ENCODE results near the gene DECR2. TPM values are rescaled to one million over a fixed set of nuclear protein-coding genes. Genes with fewer than 3 reads are reported as not detected.
"Not testable (repeated sequence)": the region's sequence is repeated elsewhere in the genome, so short reads cannot be mapped to it uniquely, and the experiment has no call there.

DECR2 gene, protein sequence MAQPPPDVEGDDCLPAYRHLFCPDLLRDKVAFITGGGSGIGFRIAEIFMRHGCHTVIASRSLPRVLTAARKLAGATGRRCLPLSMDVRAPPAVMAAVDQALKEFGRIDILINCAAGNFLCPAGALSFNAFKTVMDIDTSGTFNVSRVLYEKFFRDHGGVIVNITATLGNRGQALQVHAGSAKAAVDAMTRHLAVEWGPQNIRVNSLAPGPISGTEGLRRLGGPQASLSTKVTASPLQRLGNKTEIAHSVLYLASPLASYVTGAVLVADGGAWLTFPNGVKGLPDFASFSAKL
- 10 to 100 TPM; 19.6 to 47.3 (median 33.7) TPM for polyA plus RNA-seq (ENCODE audit: insufficient read length in 3 of 3)
- long read RNA-seq, donor 1, transcript DECR2-201 (9 exons, 1,615 nt) = major isoform, 18 of 24 reads
- long read RNA-seq, donor 1, partial matches to known transcripts = 5 of 24 reads
- long read RNA-seq, donor 1, other reads (novel, unspliced or antisense) = 0 of 24 reads
- long read RNA-seq, donor 2, partial matches to known transcripts = 6 of 8 reads
- long read RNA-seq, donor 2, other reads (novel, unspliced or antisense) = 0 of 8 reads
- long read RNA-seq, donor 3, transcript DECR2-201 (9 exons, 1,615 nt) = major isoform, 10 of 11 reads
- long read RNA-seq, donor 3, partial matches to known transcripts = 0 of 11 reads
- long read RNA-seq, donor 3, other reads (novel, unspliced or antisense) = 0 of 11 reads
- long read RNA-seq, donor 4, transcript DECR2-201 (9 exons, 1,615 nt) = major isoform, 14 of 14 reads
- long read RNA-seq, donor 4, partial matches to known transcripts = 0 of 14 reads
- long read RNA-seq, donor 4, other reads (novel, unspliced or antisense) = 0 of 14 reads
- long read RNA-seq, donor 5, partial matches to known transcripts = 0 of 3 reads
- long read RNA-seq, donor 5, other reads (novel, unspliced or antisense) = 0 of 3 reads
- long read RNA-seq, donor 6, transcript DECR2-201 (9 exons, 1,615 nt) = major isoform, 6 of 6 reads
- long read RNA-seq, donor 6, partial matches to known transcripts = 0 of 6 reads
- long read RNA-seq, donor 6, other reads (novel, unspliced or antisense) = 0 of 6 reads
- long read RNA-seq, donor 7, transcript DECR2-201 (9 exons, 1,615 nt) = major isoform, 8 of 17 reads
- long read RNA-seq, donor 7, partial matches to known transcripts = 9 of 17 reads
- long read RNA-seq, donor 7, other reads (novel, unspliced or antisense) = 0 of 17 reads
- long read RNA-seq, donor 8, partial matches to known transcripts = 0 of 3 reads
- long read RNA-seq, donor 8, other reads (novel, unspliced or antisense) = 0 of 3 reads
- long read RNA-seq, donor 9, transcript DECR2-201 (9 exons, 1,615 nt) = major isoform, 24 of 38 reads
- long read RNA-seq, donor 9, partial matches to known transcripts = 14 of 38 reads
- long read RNA-seq, donor 9, other reads (novel, unspliced or antisense) = 0 of 38 reads
- long read RNA-seq, donor 10, transcript DECR2-201 (9 exons, 1,615 nt) = major isoform, 12 of 18 reads
- long read RNA-seq, donor 10, partial matches to known transcripts = 6 of 18 reads
- long read RNA-seq, donor 10, other reads (novel, unspliced or antisense) = 0 of 18 reads
- long read RNA-seq, donor 11, transcript DECR2-201 (9 exons, 1,615 nt) = major isoform, 5 of 10 reads
- long read RNA-seq, donor 11, partial matches to known transcripts = 5 of 10 reads
- long read RNA-seq, donor 11, other reads (novel, unspliced or antisense) = 0 of 10 reads
- long read RNA-seq, donor 12, transcript DECR2-201 (9 exons, 1,615 nt) = major isoform, 9 of 26 reads
- long read RNA-seq, donor 12, partial matches to known transcripts = 15 of 26 reads
- long read RNA-seq, donor 12, other reads (novel, unspliced or antisense) = 0 of 26 reads
- long read RNA-seq, donor 13, partial matches to known transcripts = 5 of 6 reads
- long read RNA-seq, donor 13, other reads (novel, unspliced or antisense) = 0 of 6 reads
- long read RNA-seq, donor 14 = 0 reads
- long read RNA-seq, donor 15 = 0 reads
- long read RNA-seq, donor 16, transcript DECR2-201 (9 exons, 1,615 nt) = major isoform, 14 of 14 reads
- long read RNA-seq, donor 16, partial matches to known transcripts = 0 of 14 reads
- long read RNA-seq, donor 16, other reads (novel, unspliced or antisense) = 0 of 14 reads

DNA sequence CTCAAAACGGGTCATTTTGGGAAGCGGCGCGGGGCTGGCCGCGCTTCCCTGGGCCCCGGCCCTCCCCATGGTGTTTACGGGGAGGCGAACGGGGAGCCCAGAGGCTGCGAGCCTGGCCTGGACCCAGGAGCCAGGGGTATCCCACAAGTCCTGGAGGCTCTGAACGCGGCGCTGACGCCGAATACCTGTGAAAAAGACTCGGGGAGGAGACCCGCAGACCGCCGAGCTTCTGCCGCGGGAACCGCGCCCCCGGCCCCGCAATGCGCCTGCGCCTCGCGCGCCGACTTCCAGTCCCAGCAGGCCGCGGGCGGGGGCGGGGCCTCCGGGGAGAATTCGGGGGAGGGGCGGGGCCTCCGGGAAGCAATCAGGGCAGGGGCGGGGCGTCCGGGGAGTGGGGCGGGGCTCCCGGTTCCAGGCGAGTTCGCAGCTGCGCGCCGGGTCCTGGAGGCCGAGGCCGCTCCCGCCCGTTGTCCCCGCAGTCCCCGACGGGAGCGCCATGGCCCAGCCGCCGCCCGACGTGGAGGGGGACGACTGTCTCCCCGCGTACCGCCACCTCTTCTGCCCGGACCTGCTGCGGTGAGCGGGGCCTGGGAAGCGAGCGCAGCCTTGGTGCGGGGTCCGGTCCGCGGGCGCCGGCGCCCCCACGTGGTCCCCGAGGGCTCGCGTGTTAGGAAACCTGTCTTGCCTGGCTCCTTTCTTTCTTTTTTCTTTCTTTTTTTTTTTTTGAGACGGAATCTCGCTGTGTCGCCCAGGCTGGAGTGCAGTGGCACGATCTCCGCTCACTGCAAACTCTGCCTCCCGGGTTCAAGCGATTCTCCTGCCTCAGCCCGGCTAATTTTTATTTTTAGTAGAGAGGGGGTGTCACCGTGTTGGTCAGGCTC is at the start of gene DECR2:
TSS of gene DECR2 (plus strand) at position 418 of the 881 bp plus-strand sequence. CDS start at position 497, 79 bp downstream.
- peak; percentile 92 for DNase-seq

DNA sequence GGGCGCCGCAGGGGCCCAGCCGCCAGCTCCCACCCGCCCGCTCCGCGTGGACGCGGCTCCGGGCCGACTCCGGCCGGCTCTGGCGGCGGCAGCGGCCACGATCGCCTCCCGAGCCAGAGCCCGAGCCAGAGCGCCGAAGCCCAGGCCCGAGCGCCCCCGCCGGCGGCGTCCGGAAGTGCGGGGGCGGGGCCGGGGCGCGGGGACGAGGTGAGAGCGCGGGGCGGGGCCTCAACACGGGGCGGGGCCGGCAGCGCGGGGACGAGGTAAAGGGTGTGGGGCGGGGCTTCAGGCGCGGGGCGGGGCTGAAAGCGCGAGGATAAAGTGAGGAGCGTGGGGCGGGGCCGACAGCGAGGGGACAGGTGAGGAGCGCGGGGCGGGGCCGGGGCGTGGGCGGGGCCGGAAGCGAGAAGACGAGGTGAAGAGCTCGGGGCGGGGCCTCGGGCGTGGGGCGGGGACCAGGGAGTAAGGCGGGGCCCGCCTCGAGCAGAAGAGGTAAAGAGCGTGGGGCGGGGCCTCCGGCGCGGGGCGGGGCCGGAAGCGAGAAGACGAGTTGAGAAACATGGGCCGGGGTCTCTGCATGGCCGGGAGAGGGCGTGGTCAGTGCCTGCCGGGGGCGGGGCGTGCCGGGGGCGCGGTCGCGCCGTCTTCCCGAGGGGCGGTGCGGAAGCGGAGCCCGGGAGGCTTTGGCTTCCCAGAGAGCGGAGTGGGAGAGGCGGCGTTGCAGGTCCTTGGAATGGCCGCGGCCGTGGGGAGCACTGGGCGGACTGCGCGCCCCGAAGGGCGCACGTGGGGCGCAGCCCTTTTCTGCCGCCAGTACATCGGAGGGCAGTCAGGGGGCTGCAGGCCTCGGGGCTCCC is 48.9 kb upstream of the DECR2 start, which contains the start of gene AXIN1:
TSS of gene AXIN1 (minus strand) at position 177 of the 857 bp plus-strand sequence. CDS start 5,698 bp downstream, outside the sequence.
- peak; percentile 96 for DNase-seq

DNA sequence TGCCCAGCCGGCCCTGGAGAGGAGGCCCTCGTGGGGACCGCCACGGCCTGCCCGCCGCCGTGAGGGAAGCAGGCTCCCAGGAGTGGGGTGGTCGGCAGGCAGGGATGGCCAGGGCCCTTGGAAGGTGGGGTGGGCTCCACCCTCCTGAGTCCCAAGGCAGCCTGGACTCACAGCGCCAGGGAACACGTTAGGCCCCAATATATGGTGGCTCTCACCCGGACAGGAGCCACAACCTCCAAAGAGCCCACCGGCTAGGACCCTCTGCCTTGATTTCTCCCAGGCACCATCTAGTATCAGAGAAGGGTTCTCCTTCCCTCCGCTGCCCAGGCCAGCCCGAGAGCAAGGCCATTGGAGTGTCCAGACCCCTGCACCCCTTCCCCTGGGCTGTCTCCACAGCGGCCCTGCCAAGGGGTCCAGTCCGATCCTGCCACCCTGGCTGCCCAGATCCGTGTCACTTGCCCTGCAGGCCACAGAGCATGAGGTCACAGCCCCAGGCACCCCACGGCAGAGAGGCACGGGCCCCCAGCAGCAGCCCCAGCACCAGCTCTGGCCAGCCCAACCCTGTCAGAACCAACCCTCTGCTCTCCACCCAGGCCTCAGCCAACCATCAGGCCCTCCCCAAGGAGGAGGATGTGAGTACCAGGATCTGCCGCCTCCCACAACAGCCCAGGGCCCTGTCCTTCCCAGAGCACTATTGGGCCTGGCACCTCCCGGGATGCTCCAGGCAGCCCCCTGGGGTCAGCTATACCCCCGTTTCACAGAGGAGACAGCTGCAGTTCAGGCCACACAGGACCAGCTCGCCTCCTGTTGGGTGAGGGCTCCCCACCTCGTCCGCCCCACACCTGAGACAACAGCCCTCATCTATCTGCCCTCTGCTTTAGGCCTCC is 48.0 kb upstream of the DECR2 start:
- DNase-seq = no peak

DNA sequence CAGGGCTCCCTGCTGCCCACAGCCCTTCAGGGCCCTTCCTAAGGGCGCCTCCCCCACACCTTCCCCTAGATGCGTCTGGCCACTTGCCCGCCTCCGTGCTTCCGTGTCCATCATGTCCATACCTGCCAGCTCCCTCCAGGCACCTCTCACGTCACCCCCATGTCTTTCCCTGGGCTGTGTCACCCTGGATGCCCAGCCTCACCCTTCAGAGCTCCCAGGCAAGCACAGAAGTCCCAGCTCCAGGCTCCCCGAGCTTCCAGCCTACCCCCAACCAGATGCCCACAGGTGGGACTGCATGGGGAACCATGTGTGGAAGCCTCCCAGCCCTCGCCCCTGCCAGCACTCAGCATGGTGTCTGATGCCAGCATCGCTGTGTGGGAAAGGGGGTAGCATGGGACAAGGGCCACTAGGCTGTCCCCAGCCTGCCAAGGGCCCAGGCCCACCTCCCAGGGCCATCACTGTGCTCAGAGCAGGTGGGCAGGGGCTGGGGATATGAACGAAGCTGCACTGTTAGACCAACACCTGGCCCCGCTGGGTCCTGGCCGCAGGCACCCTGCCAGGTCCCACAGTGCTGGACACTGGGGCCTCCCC is 47.3 kb upstream of the DECR2 start:
- DNase-seq = no peak

DNA sequence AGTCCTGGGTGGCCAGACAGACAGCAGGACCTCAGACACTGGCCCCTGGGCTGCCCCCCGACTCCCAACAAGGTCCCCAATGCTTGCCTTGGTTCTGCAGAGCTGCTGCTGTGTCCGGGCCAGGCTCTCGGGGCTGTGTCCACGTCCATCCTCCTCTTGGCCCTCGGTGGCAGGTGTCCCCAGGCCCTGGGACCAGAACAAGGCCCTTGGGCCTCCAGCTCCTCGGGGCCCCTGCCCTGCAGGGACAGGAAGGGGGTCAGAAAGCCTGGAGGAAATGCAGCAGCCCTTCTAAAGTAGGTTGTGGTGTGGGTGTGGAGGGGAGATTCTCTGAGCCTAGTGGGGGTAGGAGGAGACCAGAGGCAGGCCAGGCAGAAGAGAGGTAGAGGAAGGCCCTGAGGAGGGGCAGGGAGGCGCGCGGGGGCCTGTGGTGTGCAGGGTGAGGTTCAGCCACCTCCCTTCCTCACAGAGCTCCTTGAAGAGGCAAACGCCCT is 46.7 kb upstream of the DECR2 start:
- DNase-seq = no peak

DNA sequence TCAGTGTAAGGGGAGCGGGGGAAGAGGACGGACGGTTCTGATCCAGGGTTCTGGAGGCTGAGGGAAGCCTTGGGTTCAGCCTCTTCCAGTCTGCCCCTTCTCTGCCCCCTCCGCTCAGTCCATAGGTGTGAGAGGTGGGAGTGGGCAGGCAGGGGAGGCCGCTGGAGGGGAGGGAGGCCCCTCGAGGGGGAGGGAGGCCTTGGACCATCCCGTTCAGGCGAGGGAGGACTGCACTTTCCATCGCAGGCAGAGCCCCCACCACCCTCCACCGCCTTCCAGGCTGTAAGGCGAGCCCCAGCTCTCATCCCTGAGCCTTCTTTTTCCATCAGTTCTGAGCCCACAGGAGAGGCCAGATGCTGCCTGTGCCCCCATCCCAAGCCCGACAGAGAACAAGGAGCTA is 44.9 kb upstream of the DECR2 start:
- no peak for DNase-seq

DNA sequence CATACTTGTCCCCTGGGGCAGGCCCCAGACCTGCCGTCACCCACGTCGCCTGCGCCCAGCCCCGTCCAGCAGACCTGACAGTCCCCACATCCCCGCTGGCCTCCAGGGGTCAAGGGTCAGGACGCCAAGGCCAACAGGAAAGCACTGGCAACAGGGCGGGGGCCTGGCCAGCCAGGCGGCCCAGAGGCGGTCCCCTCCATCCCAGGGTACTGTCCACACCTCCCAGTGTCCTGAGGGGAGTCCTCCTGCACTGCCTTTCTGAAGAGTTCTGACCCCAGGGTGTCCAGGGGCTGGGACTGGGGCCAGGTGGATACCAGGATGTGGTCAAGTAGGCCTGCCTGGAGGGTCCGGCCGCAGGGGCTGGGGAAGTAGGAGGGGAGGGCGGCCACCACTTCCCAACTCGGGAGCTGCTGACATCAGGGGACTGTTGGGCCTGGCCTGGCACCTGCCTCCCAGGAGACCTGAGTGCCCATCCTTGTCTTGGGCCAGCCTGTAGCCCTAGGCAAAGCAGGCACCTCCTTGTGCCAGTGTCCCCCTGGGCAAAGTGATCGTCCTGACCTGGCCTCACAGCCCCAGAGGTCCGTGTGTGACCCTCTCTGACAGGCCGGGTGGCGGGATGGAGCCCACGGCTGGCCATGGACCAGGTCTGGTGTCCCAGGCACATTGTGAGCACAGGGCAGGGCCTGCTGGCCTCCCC is 42.5 kb upstream of the DECR2 start:
- DNase-seq = no peak

DNA sequence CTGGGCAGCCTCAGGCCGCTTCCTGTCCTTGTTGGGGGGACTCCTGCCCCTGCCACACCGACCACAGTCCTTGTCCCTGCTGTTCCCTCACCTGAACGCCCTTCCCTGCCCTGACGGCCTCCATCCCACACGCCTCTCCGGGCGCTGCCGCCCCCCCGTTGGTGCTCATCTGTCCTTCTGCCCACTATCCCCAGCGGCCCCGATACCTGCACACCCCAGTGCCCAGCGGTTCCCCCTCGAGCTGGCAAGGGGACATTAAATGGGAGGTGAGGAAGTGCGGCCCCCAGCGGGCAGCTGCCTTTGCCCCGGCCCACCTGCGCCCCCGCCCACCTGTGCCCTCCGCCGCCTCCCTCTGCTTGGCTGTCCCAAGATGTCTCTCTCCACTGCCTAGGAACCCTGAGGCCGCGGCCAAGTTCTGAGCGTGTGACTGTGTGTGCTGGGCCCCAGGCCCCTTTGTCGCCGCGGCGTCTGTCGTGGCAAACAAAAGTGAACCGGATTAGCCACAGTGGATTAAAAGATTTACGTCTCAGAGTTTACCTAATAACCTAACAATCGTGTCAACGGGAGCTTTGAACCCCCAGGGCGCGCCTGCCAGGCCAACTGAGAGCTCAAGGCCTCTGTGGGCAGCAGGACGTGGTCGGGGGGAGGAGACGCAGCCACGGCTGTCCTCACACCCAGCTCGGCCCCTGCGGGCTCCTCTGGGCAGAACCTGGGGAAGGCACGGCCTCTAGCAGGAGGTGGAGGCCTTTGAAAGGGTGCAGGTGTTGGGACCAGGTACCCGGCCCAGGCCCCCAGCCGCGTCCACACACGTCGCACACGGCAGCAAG is 41.6 kb upstream of the DECR2 start:
- no peak for DNase-seq

DNA sequence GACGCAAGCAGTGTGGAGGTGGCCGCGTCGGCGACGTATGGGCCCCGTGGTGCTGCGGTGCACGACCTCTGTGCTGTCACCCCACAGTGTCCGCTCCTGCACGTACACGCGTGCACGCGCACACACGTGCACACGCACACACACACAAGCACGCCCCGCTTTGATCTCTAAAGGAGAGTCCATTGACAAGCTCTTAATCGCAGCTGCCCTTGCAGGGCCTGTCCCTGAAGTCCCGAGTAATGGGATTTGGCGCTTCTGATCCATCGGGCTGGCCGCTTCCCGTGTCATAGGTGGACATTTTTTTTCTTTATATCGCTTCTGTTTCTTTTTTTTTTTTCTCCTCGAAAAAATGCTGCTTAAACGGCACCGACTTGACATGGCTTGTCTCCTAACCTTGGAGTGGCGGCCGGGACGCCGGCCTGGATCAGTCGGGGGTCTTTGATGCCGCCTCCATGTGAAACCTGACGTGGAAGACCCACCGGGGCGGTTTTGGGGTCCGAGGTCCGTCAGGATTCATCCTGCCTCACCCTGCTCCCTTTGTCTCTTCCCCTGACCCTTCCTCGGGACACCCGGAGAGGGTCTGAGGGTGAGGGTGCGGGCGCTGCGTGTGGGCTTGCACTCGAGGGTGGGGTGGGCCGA is 40.9 kb upstream of the DECR2 start:
- no peak for DNase-seq

DNA sequence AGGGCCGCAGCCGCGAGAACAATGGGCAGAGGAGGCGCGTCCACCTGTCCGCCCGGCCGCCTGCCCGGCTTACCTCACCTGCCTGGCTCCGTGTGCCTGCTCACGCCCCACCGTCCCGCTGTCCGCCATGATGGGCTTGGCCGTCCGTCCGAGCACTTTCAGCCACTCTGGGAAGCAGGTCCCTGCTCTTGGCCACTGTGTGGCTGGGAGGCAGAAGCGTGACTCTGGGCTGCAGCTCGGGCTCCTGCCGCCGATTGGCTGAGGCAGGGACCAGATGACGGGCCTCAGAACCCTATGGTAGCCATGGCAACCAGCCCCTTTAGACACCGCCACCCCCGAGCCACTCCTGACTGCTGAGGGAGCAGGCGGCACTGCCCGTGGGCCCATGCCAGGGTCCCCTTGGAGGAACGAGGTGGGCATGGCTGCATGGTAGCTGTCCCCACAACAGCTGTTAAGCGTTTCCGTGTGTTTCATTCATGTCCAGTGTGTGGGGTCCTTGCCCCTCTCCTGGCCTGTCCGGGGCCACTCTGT is 40.3 kb upstream of the DECR2 start:
- no peak for DNase-seq

DNA sequence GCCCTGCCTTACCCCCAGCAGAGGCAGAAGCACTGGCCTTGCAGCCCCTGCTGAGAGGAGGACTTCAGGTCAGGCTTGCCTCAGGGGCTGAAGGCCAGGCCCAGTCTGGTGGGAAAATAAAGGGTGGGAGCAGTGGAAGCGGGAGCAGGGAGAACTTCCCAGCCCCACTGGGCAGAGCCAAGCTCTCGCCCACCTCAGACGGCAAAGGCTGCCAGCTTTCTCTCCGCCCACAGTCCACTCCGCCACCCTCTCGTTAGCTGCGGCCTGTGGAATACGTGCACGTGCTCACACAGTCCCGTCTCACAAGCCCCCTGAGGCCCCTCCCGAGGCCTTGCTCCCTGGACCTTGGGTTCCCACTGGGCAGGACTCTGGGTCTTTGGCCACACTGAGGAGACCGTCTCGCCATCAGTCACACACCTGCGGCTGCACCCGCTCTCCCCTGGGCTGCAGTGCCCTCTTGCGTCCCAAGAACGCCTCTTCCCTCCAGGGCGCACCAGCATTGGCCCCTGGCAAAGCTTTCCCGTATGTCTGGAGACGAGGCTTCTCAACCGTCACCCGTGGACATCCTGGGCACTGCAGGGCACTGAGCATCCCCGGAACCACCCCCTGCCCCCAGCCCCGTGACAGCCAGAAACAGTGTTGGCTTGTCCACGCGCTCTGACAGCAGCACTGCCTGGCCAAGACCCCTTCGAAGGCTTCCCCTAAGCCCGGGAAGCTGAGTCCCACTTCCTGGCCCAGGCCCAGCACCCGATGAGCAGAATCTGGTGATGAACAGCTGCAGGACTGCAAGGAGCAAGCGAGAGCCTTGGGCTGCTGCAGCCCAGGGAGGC is 39.6 kb upstream of the DECR2 start:
- DNase-seq = no peak

DNA sequence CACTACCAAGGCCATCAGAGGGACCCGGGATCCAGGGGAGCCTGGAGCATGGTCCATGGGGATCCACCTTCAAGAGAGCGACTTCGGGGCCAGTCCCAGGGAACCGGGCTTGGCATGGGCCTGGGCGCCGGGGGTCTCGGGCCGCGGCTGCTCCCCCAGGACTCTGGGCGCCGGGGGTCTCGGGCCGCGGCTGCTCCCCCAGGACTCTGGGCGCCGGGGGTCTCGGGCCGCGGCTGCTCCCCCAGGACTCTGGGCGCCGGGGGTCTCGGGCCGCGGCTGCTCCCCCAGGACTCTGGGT is 39.0 kb upstream of the DECR2 start:
- DNase-seq = not testable (repeated sequence)

DNA sequence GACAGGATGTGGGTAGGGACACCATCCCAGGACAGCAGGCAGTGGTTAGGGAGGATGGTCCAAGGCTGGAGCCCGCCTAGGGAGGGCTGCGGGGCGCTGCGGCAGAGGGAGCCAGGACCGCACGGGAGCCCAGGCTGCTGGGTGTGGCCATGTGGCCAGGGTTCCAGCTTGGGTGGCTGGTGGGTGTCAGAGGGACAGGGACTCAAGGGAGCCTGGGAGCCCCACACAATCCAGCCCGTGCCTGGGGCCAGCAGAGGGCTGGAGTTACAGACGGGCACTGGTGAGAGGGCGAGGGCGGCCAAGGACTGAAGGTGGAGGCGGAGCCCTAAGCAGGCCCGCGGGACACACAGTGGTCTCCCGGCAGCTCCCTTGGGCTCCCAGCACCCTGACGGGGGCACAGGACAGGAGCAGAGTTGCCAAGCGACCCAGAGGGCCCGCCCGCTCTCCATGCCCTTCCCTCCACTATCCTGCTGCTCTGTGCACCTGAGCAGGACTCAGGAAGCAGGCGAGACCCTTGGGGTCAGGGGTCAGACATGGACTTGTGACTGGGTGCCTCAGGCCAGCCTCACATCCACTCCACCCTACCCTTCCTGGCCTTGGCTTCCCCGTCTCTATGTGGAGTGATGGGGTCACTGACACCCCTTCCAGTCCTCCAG is 38.4 kb upstream of the DECR2 start:
- no peak for DNase-seq
